HUDEP-2 (cell line): ENCODE results near the gene ST7.
A peak's percentile ranks its signal among the peaks of the same experiment; 100 is the strongest.
"Not testable (repeated sequence)": the region's sequence is repeated elsewhere in the genome, so short reads cannot be mapped to it uniquely, and the experiment has no call there.

Experiments
- DNase-seq, 76 experiments: peaks; one replicate each; lab custom pipeline; 2025; ENCODE audit not compliant: unreplicated experiment in 76 of 76; lab: John Stamatoyannopoulos, UW

ST7 gene

GRCh38 chr7:117119192-117119924 lies 166.1 kb downstream of the ST7 start:
- DNase-seq, result peak in 65 of 76 experiments; percentile 11 to 75 (median 54)

- not testable (repeated sequence) for DNase-seq
Measured at GRCh38 chr7:117120321-117120720, 167.0 kb downstream of the ST7 start.

- not testable (repeated sequence) for DNase-seq
Measured at GRCh38 chr7:117122036-117122435, 168.7 kb downstream of the ST7 start.

- no peak for DNase-seq
Measured at GRCh38 chr7:117122536-117122935, 169.2 kb downstream of the ST7 start.

GRCh38 chr7:117123311-117123926 lies 170.1 kb downstream of the ST7 start:
- no peak for DNase-seq

GRCh38 chr7:117124591-117125220 lies 171.4 kb downstream of the ST7 start:
- DNase-seq, result peak in 74 of 76 experiments; percentile 6 to 94 (median 79)

- DNase-seq, result no peak
Measured at GRCh38 chr7:117126676-117127075, 173.4 kb downstream of the ST7 start.

GRCh38 chr7:117127585-117128168 lies 174.4 kb downstream of the ST7 start:
- DNase-seq, result peak in 32 of 76 experiments; percentile 1 to 43 (median 20)

GRCh38 chr7:117129521-117129955 lies 176.2 kb downstream of the ST7 start:
- no peak for DNase-seq

- DNase-seq, result no peak
Measured at GRCh38 chr7:117130262-117130661, 177.0 kb downstream of the ST7 start.

- no peak for DNase-seq
Measured at GRCh38 chr7:117132321-117133120, 179.2 kb downstream of the ST7 start.

- DNase-seq, result no peak
Measured at GRCh38 chr7:117133125-117133524, 179.8 kb downstream of the ST7 start.

GRCh38 chr7:117134411-117134810 lies 181.1 kb downstream of the ST7 start:
- no peak for DNase-seq

GRCh38 chr7:117134889-117135552 lies 181.7 kb downstream of the ST7 start:
- no peak for DNase-seq

- DNase-seq, result no peak
Measured at GRCh38 chr7:117135553-117135891, 182.2 kb downstream of the ST7 start.

- no peak for DNase-seq
Measured at GRCh38 chr7:117137868-117138267, 184.6 kb downstream of the ST7 start.

GRCh38 chr7:117138495-117138894 lies 185.2 kb downstream of the ST7 start:
- no peak for DNase-seq

- DNase-seq, result no peak
Measured at GRCh38 chr7:117138981-117139380, 185.7 kb downstream of the ST7 start.

- DNase-seq, result no peak
Measured at GRCh38 chr7:117139397-117139984, 186.2 kb downstream of the ST7 start.

GRCh38 chr7:117140921-117141320 lies 187.6 kb downstream of the ST7 start:
- DNase-seq, result no peak
